Skin of body (tissue), 2 donors: Measurements from ENCODE around the gene ADH1A. TPM values are rescaled to one million over a fixed set of nuclear protein-coding genes. Genes with fewer than 3 reads are reported as not detected.
"Not testable (repeated sequence)": the region's sequence is repeated elsewhere in the genome, so short reads cannot be mapped to it uniquely, and the experiment has no call there.

Experiments
- DNase-seq: peaks from one replicate; lab custom pipeline; 2025; lab: John Stamatoyannopoulos, UW
- total RNA-seq: library from RNA; depleted of rRNA; stranded (reverse); fragments of >200 nt; gene quantifications from one replicate; pipeline ENCODE4 v1.2.3, GENCODE V29; 2014

Gene ADH1A
- not detected for total RNA-seq

- DNase-seq, result no peak
Observed at GRCh38 chr4:99290848-99291786, at the start of gene ADH1A. Gene ADH1A (minus strand): TSS chr4:99290985. CDS start chr4:99290914, 71 bp downstream.

- DNase-seq, result no peak
Observed at GRCh38 chr4:99339172-99339571, 48.4 kb upstream of the ADH1A start.

DNA sequence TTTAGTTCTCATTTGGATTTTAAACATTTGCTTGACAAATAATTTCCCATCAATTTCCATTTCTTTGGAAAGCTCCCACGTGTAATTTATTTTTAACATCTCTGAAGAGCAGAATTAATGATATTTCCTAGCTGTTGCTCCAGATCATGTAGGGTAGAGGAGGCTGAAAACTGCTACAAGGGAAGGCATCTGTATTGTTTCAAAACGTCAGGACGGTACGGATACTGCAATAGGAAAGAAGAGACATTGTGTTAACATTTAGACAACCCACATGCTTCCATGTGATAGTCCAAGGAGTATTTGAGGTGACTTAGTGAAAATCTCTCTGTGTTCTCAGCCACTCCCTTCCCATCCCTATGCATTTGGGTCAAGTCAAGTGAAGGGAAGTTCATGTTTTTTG is 45.8 kb upstream of the ADH1A start:
- no peak for DNase-seq

- no peak for DNase-seq
Observed at GRCh38 chr4:99334880-99335279, 44.1 kb upstream of the ADH1A start.

- DNase-seq, result no peak
Observed at GRCh38 chr4:99330648-99331047, 39.9 kb upstream of the ADH1A start.

DNA sequence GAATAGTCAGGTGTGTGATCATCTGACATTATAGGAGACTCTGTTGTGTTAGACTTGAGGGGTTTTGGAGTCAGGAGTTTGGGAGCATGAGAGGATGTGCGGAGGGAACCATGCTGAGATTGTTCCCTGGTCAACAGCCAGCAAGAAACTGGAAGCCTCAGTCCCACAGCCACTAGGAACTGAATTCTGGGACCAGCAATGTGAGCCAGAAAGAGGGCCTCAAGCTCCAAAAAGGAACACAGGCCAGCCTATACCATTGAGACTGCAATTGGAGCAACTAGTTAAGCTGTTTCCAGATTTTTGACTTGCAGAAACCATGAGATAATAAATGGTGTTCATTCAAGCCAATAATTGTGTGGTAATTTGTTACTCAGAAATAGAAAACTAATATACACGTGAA is 39.1 kb upstream of the ADH1A start:
- DNase-seq, result no peak

GRCh38 chr4:99324979-99325378 is 34.2 kb upstream of the ADH1A start:
- peak; percentile 91 for DNase-seq

DNA sequence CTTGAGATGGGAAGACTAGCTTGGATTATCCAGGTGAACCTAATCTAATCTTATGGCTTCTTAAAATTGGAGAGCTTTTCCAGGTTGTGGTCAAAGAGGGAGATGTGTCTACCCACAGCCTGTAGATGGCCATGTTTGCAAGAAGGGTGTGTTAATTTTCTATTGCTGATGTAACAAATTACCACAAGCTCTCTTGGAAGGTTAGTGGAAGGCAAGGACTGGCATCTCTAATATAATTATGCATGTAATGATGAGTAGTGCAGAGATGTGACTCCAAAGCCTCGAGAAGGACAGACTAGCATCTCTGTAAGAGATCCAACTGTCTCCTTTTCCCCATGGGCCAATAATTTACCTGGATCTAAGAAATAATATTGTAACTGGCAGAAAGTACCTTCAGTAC is 33.6 kb upstream of the ADH1A start:
- no peak for DNase-seq

GRCh38 chr4:99323756-99324155 is 33.0 kb upstream of the ADH1A start:
- peak; percentile 50 for DNase-seq

GRCh38 chr4:99321241-99322191 is 30.7 kb upstream of the ADH1A start, which contains the start of gene ADH1B:
Gene ADH1B (minus strand): TSS chr4:99321401. CDS start chr4:99321331, 70 bp downstream.
- no peak for DNase-seq

GRCh38 chr4:99317811-99318210 is 27.0 kb upstream of the ADH1A start:
- not testable (repeated sequence) for DNase-seq

DNA sequence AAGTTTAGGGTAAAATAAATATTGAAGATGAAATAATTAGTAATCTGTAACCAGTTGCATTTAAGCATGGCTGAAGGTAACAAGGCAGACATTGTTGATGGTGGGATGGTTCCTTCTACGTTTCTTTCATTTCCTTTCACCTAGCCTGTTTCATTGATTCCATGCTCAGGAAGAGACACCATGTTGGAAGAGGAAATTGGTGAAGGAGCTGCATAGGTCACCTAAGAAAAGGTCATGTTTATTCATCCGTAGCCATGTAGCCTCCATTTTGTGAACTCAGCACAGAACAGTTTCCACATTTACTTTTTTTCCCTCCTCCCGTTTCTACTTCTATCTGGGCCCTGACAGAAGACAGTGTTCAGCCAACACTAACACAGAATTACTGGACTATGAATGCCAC is 26.6 kb upstream of the ADH1A start:
- DNase-seq, result no peak

GRCh38 chr4:99315839-99316238 is 25.1 kb upstream of the ADH1A start:
- DNase-seq, result no peak

DNA sequence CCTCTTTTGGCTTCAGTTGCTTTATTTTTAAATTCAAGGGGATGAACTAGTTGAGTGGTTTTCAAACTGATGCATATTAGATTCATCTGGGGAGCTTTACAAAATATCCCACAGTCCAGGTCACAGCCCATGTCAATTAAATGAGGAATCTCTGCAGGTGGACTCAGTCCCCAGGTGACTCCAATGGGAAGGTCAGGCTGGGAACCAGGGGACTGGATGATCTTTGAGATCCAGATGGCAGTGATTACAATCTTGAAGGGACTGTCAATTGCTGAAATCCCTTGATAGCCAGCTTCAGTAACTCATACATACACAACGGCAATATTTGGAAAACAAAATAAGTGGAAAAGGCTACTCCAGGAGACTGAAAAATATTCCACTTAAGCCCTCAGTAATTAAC is 23.4 kb upstream of the ADH1A start:
- DNase-seq, result no peak

DNA sequence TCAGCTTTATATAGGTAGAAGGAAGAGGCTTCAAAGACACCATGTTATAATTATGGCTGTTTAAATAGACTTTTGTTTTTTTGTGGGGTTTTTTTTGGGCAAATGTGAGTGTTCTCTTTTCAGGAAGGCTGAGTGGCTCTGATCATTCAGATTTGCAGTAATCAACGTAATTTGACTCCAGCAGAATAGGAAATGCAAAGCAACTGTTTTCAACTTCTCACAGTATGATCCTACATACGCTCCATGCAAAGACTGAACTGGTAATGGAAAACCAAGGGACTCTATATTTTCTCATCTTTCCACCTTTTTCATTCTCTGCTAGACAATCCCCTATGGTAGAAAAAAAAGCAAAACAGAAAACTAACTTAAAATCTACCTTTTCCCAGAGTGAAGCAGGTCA is 19.6 kb upstream of the ADH1A start:
- DNase-seq, result no peak

- DNase-seq, result no peak
Observed at GRCh38 chr4:99305638-99306400, 15.0 kb upstream of the ADH1A start.

- peak; percentile 63 for DNase-seq
Observed at GRCh38 chr4:99301376-99302164, 10.8 kb upstream of the ADH1A start.

- peak; percentile 96 for DNase-seq
Observed at GRCh38 chr4:99300934-99301333, 10.1 kb upstream of the ADH1A start.

DNA sequence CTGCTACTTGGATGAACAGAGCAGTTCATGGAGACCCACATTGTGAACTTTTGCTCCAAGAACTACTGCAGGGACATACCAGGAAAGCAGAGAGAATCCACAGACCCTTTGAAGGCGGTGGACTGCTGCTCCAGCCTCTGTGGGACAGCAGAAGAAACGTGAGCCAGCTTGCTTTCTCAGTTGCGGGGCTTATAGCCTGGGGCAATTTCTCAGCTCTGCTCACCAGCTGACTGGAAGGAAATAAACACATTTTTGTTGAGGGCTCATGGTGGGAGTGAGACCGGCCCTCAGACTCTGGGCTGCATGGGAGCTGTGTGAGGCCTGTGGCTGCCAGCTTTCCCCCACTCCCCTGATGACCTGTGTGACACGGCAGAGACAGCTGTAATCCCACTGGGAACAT is 2.6 kb upstream of the ADH1A start:
- DNase-seq, result no peak

DNA sequence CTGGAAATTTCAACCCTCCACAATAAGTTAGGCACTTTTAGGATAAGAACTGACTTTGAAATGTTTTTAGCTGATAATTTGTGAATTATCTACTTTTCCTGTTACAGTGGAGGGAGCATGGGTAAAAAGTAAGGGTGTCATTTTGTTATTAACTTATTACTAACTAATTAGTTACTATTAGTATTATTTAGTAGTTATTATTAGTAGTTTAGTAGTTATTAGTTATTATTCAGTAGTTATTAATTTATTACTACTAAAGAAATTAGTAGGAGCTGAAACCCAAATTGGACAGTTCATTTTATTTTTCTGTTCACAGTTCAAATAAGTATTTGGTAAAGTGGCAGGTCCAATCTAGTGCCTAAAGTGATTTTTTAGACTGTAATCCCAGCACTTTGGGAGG is 5.4 kb downstream of the ADH1A start:
- no peak for DNase-seq
